ENCODE measurements around the gene TRIM38. TPM values are rescaled to one million over a fixed set of nuclear protein-coding genes. Genes with fewer than 3 reads are reported as not detected.

The TRIM38 gene
- total and polyA plus RNA-seq, 2 of the 13 experiments (the other 11 are each of a cell fraction or from before 2014, with no cell fraction given): 2.5 to 3.1 TPM

DNA sequence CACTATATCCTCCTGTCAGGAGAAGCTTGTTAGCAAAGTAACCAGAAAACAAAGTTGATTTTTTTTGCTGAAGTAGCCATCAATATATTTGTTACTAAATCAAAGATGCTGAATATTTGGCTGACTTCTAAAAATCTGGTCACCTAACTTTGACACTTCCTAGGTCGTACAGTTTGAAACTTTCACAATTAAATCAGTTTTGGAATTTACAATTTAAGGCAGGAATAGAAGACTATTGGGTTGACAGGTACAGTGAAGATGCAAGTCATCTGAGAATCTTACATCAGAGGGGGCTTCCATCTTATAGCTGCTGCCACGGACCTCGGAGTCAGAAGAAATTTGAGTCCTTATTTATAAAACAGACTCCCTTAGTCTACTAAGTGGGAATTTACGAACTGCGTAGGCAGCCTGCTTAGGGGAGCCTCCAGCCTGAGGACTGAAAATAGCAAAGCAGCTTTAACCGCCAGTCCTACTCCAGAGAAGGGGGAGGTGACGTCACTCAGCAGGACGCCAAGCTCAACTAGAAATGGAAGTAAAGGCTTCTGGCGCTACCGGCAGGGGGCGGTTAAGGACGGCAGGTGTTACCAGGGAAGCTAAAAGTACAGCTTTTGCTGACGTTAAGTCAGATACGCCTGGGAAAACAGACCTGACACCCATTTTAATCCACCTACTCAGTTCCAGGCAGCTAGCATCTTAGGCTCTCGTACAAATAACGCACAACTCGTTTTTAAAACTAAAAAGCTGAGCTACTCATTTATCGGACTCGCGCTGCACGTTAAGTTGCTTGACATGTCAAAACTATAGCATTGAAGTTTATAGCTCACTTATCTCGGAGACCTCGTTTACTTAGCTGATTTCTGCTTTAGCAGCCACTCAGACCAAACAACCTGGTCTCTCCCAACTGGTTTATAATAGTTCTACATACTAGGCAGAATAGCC, 63.6 kb downstream of the TRIM38 start (continued):
- no peak for TF ChIP-seq RBFOX2 (IDR thresholded peaks at IDR 0.05; ENCODE audit: low read depth, low read length)
- TF ChIP-seq FOXC1 (CRISPR knock-in tag; IDR thresholded peaks at IDR 0.05; ENCODE audit: borderline replicate concordance): no peak
- TF ChIP-seq, protein P1, sequence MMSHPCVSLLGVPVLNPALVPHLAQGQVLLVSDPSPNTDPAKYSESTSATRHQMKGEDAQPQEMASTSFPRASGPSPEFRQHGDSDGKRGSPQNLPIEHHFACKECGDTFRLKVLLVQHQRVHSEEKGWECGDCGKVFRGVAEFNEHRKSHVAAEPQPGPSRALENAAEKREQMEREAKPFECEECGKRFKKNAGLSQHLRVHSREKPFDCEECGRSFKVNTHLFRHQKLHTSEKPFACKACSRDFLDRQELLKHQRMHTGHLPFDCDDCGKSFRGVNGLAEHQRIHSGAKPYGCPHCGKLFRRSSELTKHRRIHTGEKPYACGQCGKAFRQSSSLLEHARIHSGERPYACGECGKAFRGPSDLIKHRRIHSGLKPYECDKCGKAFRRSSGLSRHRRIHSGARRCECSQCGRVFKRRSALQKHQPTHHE (CRISPR knock-in tag; IDR thresholded peaks at IDR 0.05; ENCODE audit: borderline replicate concordance): no peak
- no peak for TF ChIP-seq NFKB2 (CRISPR knock-in tag; IDR thresholded peaks at IDR 0.05; ENCODE audit: borderline replicate concordance)
- TF ChIP-seq ZFP36 (IDR thresholded peaks at IDR 0.05; ENCODE audit: borderline replicate concordance, low read depth, low read length, partially characterized antibody): no peak
- TF ChIP-seq, protein P2, sequence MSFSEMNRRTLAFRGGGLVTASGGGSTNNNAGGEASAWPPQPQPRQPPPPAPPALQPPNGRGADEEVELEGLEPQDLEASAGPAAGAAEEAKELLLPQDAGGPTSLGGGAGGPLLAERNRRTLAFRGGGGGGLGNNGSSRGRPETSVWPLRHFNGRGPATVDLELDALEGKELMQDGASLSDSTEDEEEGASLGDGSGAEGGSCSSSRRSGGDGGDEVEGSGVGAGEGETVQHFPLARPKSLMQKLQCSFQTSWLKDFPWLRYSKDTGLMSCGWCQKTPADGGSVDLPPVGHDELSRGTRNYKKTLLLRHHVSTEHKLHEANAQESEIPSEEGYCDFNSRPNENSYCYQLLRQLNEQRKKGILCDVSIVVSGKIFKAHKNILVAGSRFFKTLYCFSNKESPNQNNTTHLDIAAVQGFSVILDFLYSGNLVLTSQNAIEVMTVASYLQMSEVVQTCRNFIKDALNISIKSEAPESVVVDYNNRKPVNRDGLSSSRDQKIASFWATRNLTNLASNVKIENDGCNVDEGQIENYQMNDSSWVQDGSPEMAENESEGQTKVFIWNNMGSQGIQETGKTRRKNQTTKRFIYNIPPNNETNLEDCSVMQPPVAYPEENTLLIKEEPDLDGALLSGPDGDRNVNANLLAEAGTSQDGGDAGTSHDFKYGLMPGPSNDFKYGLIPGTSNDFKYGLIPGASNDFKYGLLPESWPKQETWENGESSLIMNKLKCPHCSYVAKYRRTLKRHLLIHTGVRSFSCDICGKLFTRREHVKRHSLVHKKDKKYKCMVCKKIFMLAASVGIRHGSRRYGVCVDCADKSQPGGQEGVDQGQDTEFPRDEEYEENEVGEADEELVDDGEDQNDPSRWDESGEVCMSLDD (CRISPR knock-in tag; IDR thresholded peaks at IDR 0.05; ENCODE audit: borderline replicate concordance): no peak
- TF ChIP-seq, protein P3, sequence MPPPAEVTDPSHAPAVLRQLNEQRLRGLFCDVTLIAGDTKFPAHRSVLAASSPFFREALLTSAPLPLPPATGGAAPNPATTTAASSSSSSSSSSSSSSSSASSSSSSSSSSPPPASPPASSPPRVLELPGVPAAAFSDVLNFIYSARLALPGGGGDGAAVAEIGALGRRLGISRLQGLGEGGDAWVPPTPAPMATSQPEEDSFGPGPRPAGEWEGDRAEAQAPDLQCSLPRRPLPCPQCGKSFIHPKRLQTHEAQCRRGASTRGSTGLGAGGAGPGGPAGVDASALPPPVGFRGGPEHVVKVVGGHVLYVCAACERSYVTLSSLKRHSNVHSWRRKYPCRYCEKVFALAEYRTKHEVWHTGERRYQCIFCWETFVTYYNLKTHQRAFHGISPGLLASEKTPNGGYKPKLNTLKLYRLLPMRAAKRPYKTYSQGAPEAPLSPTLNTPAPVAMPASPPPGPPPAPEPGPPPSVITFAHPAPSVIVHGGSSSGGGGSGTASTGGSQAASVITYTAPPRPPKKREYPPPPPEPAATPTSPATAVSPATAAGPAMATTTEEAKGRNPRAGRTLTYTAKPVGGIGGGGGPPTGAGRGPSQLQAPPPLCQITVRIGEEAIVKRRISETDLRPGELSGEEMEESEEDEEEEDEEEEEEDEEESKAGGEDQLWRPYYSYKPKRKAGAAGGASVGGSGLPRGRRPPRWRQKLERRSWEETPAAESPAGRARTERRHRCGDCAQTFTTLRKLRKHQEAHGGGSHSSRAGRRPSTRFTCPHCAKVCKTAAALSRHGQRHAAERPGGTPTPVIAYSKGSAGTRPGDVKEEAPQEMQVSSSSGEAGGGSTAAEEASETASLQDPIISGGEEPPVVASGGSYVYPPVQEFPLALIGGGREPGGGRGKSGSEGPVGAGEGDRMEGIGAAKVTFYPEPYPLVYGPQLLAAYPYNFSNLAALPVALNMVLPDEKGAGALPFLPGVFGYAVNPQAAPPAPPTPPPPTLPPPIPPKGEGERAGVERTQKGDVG (CRISPR knock-in tag; IDR thresholded peaks at IDR 0.05; ENCODE audit: borderline replicate concordance): no peak
- no peak for TF ChIP-seq KMT2A (CRISPR knock-in tag; IDR thresholded peaks at IDR 0.05)
- TF ChIP-seq HNRNPLL (IDR thresholded peaks at IDR 0.05; ENCODE audit: low read depth, low read length, poor library complexity, severe bottlenecking): no peak
- TF ChIP-seq SIN3B (IDR thresholded peaks at IDR 0.05; ENCODE audit: low read length): 0 out of 2 replicates have a peak, but pooled peaks have one; percentile 52
- no peak for TF ChIP-seq PCBP2 (optimal IDR thresholded peaks at IDR 0.05; ENCODE audit: low read depth, low read length, poor library complexity, severe bottlenecking)
- TF ChIP-seq MED13 (CRISPR knock-in tag; IDR thresholded peaks at IDR 0.05): no peak
- peak; percentile 73; the same call in 1 of the 2 replicates for TF ChIP-seq ZBTB20 (CRISPR knock-in tag; IDR thresholded peaks at IDR 0.05; ENCODE audit: borderline replicate concordance, low read depth)
- TF ChIP-seq TCF12 (IDR thresholded peaks at IDR 0.05): no peak
- TF ChIP-seq TCF12 (CRISPR knock-in tag; IDR thresholded peaks at IDR 0.05): no peak
- TF ChIP-seq CBX1 (IDR thresholded peaks at IDR 0.05; ENCODE audit: low read depth): no peak
- no peak for TF ChIP-seq HNRNPL (IDR thresholded peaks at IDR 0.05; ENCODE audit: low read depth, low read length)
- no peak for TF ChIP-seq NCOR1 (IDR thresholded peaks at IDR 0.05; ENCODE audit: borderline replicate concordance, low read length)
- TF ChIP-seq, protein P4, sequence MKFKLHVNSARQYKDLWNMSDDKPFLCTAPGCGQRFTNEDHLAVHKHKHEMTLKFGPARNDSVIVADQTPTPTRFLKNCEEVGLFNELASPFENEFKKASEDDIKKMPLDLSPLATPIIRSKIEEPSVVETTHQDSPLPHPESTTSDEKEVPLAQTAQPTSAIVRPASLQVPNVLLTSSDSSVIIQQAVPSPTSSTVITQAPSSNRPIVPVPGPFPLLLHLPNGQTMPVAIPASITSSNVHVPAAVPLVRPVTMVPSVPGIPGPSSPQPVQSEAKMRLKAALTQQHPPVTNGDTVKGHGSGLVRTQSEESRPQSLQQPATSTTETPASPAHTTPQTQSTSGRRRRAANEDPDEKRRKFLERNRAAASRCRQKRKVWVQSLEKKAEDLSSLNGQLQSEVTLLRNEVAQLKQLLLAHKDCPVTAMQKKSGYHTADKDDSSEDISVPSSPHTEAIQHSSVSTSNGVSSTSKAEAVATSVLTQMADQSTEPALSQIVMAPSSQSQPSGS (CRISPR knock-in tag; IDR thresholded peaks at IDR 0.05): peak; percentile 99
